ENCODE results near the gene RELN. TPM values are rescaled to one million over a fixed set of nuclear protein-coding genes. Genes with fewer than 3 reads are reported as not detected.
"Not testable (repeated sequence)": the region's sequence is repeated elsewhere in the genome, so short reads cannot be mapped to it uniquely, and the experiment has no call there.

Gene RELN
- total RNA-seq (2014; rRNA removed) (8.0 and 15.8 TPM in 2 replicates), Bru-seq, nascent RNA (percentile 81 among the genes with signal in this experiment), BruChase-seq, experiment 1, labeled RNA remaining after a 6-hour chase (percentile 62 among the genes with signal in this experiment), BruChase-seq, experiment 2, labeled RNA remaining after a 2-hour chase (percentile 57 among the genes with signal in this experiment)
- long read RNA-seq, partial matches to known transcripts = 65 of 117 reads
- long read RNA-seq, other reads (novel, unspliced or antisense) = 52 of 117 reads

- H3K27ac ChIP-seq (ENCODE audit: low read length) = no peak within 1 kb of the TSS
- no peaks in the 10 kb centered on the region for H3K79me2 ChIP-seq (ENCODE audit: low read length)
- H3K27me3 ChIP-seq (ENCODE audit: low read length) = peaks cover 47% of the 10 kb centered on the region
- TF ChIP-seq CTCF (conservative IDR thresholded peaks at IDR 0.05; ENCODE audit: low read depth, low read length) (no peak), EZH2 (IDR thresholded peaks at IDR 0.05; ENCODE audit: low read length, unreplicated experiment) (no peak), EZH2phosphoT487 (IDR thresholded peaks at IDR 0.05; ENCODE audit: borderline replicate concordance, low read length) (no peak)
- DNase-seq (no peak), ATAC-seq (peak; percentile 49)
- H3K9me2 ChIP-seq (replicated peaks; ENCODE audit: low read length) = no peaks in the 10 kb centered on the region
- H2AFZ ChIP-seq (ENCODE audit: low read length) = peak within 1 kb of the TSS; percentile 78
- ChIA-PET CTCF (no interaction called here), POLR2A (ENCODE audit: unreplicated experiment) (no interaction called here)
- no peaks in the 10 kb centered on the region for H4K20me1 ChIP-seq (ENCODE audit: low read length)
- no peaks in the 10 kb centered on the region for H3K36me3 ChIP-seq (ENCODE audit: low read depth, low read length)
- BruUV-seq (replicated peaks) = no TSS peak
- no peaks in the 10 kb centered on the region for H3K4me1 ChIP-seq (ENCODE audit: insufficient read depth, low read length)
- intact Hi-C loops (cut with micrococcal nuclease) = loop anchor here (10.0 kb wide), 1 partner anchor 124 kb away; no protein-coding TSS in a partner anchor
- peak within 1 kb of the TSS; percentile 67 for H3K4me3 ChIP-seq (ENCODE audit: low read length)
- H3K4me2 ChIP-seq (ENCODE audit: low read length) = peak within 1 kb of the TSS; percentile 82
- H3K9me3 ChIP-seq (ENCODE audit: low read length) = no peaks in the 10 kb centered on the region
- H3F3A ChIP-seq (ENCODE audit: low read length, unreplicated experiment) = no peaks in the 10 kb centered on the region
- H3K9ac ChIP-seq (ENCODE audit: low read length) = peak within 1 kb of the TSS; percentile 31; the same call in 1 of the 2 replicates
Observed at GRCh38 chr7:103989200-103989784, at the start of gene RELN. Gene RELN (minus strand): TSS chr7:103989658. CDS start chr7:103989356, 302 bp downstream.

- no peaks in the 10 kb centered on the region for H4K20me1 ChIP-seq (ENCODE audit: low read length)
- no TSS peak for BruUV-seq (replicated peaks)
- no peaks in the 10 kb centered on the region for H3K4me1 ChIP-seq (ENCODE audit: insufficient read depth, low read length)
- H3K4me2 ChIP-seq (ENCODE audit: low read length) = no peak overlapping the region
- DNase-seq (no peak), ATAC-seq (no peak)
- TF ChIP-seq CTCF (conservative IDR thresholded peaks at IDR 0.05; ENCODE audit: low read depth, low read length) (no peak), EZH2 (IDR thresholded peaks at IDR 0.05; ENCODE audit: low read length, unreplicated experiment) (no peak), EZH2phosphoT487 (IDR thresholded peaks at IDR 0.05; ENCODE audit: borderline replicate concordance, low read length) (no peak)
- intact Hi-C loops (cut with micrococcal nuclease) = no loop called here
- H3K9ac ChIP-seq (ENCODE audit: low read length) = no peak overlapping the region
- POLR2A ChIA-PET (ENCODE audit: unreplicated experiment) = no interaction called here
- no peaks in the 10 kb centered on the region for H3K79me2 ChIP-seq (ENCODE audit: low read length)
- no peaks in the 10 kb centered on the region; the same call in 1 of the 2 replicates for H3K9me3 ChIP-seq (ENCODE audit: low read length)
- CTCF ChIA-PET = no interaction called here
- H2AFZ ChIP-seq (ENCODE audit: low read length) = no peak overlapping the region
- H3F3A ChIP-seq (ENCODE audit: low read length, unreplicated experiment) = no peaks in the 10 kb centered on the region
- H3K36me3 ChIP-seq (ENCODE audit: low read depth, low read length) = no peaks in the 10 kb centered on the region
- H3K4me3 ChIP-seq (ENCODE audit: low read length) = no peak overlapping the region
- no peak overlapping the region for H3K27ac ChIP-seq (ENCODE audit: low read length)
- H3K9me2 ChIP-seq (replicated peaks; ENCODE audit: low read length) = no peaks in the 10 kb centered on the region
- H3K27me3 ChIP-seq (ENCODE audit: low read length) = no peaks in the 10 kb centered on the region
Observed at GRCh38 chr7:104038136-104038535, 48.7 kb upstream of the RELN start.

GRCh38 chr7:104036889-104037288, 47.4 kb upstream of the RELN start:
- H3K27me3 ChIP-seq (ENCODE audit: low read length); ATAC-seq; H3K79me2 ChIP-seq (ENCODE audit: low read length); BruUV-seq (replicated peaks); H2AFZ ChIP-seq (ENCODE audit: low read length); H3K27ac ChIP-seq (ENCODE audit: low read length); H3K4me2 ChIP-seq (ENCODE audit: low read length); H3K9me2 ChIP-seq (replicated peaks; ENCODE audit: low read length); H3K9me3 ChIP-seq (ENCODE audit: low read length); intact Hi-C loops (cut with micrococcal nuclease); H3F3A ChIP-seq (ENCODE audit: low read length, unreplicated experiment); POLR2A ChIA-PET (ENCODE audit: unreplicated experiment); DNase-seq; H4K20me1 ChIP-seq (ENCODE audit: low read length); H3K9ac ChIP-seq (ENCODE audit: low read length); H3K4me1 ChIP-seq (ENCODE audit: insufficient read depth, low read length); CTCF ChIA-PET; H3K4me3 ChIP-seq (ENCODE audit: low read length); H3K36me3 ChIP-seq (ENCODE audit: low read depth, low read length): not testable (repeated sequence)
